Mucosa of descending colon (tissue), 3 donors: ENCODE measurements around the gene SCARB1. TPM values are rescaled to one million over a fixed set of nuclear protein-coding genes. Genes with fewer than 3 reads are reported as not detected.

Experiments
- ATAC-seq: fragments of 200-7000 bp; cut with Tn5 transposase; one replicate; pipeline ENCODE4 v1.9.1; 2020; ENCODE audit warnings: mild to moderate bottlenecking, moderate library complexity
- DNase-seq, 3 donors: peaks; one replicate each; pipeline ENCODE4 v3.0.0-alpha.2; 2020
- H3K36me3 ChIP-seq: fragments of 200-600 bp; one replicate; pipeline ENCODE4 v1.8.0; 2021; ENCODE audit warnings: low read depth, mild to moderate bottlenecking
- H3K4me1 ChIP-seq: fragments of 200-600 bp; one replicate; pipeline ENCODE4 v1.8.0; 2021; ENCODE audit warnings: low read depth, mild to moderate bottlenecking
- H3K4me3 ChIP-seq: fragments of 200-600 bp; one replicate; pipeline ENCODE4 v1.8.0; 2021; ENCODE audit warnings: mild to moderate bottlenecking
- H3K9me3 ChIP-seq: fragments of 200-600 bp; one replicate; pipeline ENCODE4 v1.8.0; 2021; ENCODE audit warnings: mild to moderate bottlenecking
- CTCF ChIP-seq: fragments of 200-600 bp; IDR thresholded peaks from one replicate; pipeline ENCODE4 v1.8.0; 2022; ENCODE audit warnings: antibody characterized with exemption, mild to moderate bottlenecking
- intact Hi-C, 2 donors: fragments of 100-400 bp; cut with DNase I in 1 of 2; cut with micrococcal nuclease in 1 of 2; formaldehyde crosslinking; loops; one replicate each; pipeline versions ENCODE4 v1.11.0 to v1.11.1; 2022; cut with DNase I, micrococcal nuclease
- total RNA-seq, 3 donors: library from RNA; stranded (reverse); fragmentation: NEBNext Ultra II Directional in 2 of 3; extraction: Animal tissue kit (Norgen Biotek cat#: 25700) in 2 of 3; gene quantifications; one replicate each; pipeline versions ENCODE4 v1.2.1 to v1.2.4, GENCODE V29; 2021 to 2023
- donor health status: DM: no; HTN: no; CAD: no; lungs with moderate emphysema.
- donor health status: DM: no; HTN: no; CAD: no.
- donor health status: DM: no; HTN: yes; CAD: no.

SCARB1 gene
- total RNA-seq, 3 donors from 2014 or later: 23.0 to 55.1 (median 31.2) TPM

- intact Hi-C loops: loop anchor here in 1 of 2 donors (10.0 kb wide), 2 partner anchors 199 to 419 kb away; partner anchors contain the start of gene NCOR2
- TF ChIP-seq CTCF: no peak
These were observed 100.1 kb downstream of the SCARB1 start for GRCh38 chr12:124763594-124763979.

GRCh38 chr12:124762791-124763593 lies 100.7 kb downstream of the SCARB1 start:
- ATAC-seq (no peak), DNase-seq (no peak)
- H3K4me3 ChIP-seq: no peak overlapping the region
- TF ChIP-seq CTCF: no peak
- H3K4me1 ChIP-seq: peaks cover 6% of the 10 kb centered on the region
- H3K36me3 ChIP-seq: no peaks in the 10 kb centered on the region
- intact Hi-C loops: loop anchor here in 1 of 2 donors (10.0 kb wide), 2 partner anchors 198 to 418 kb away; partner anchors contain the start of gene NCOR2
- peaks cover 8% of the 10 kb centered on the region for H3K9me3 ChIP-seq

More at GRCh38 chr12:124763594-124763979, 100.1 kb downstream of the SCARB1 start:
- DNase-seq (no peak), ATAC-seq (no peak)
- H3K9me3 ChIP-seq: peaks cover 8% of the 10 kb centered on the region
- no peaks in the 10 kb centered on the region for H3K36me3 ChIP-seq
- H3K4me1 ChIP-seq: peaks cover 6% of the 10 kb centered on the region
- no peak overlapping the region for H3K4me3 ChIP-seq

- no peaks in the 10 kb centered on the region for H3K36me3 ChIP-seq
- H3K9me3 ChIP-seq: peaks cover 8% of the 10 kb centered on the region
- H3K4me1 ChIP-seq: peaks cover 6% of the 10 kb centered on the region
- DNase-seq (no peak), ATAC-seq (no peak)
- intact Hi-C loops: loop anchor here in 1 of 2 donors (10.0 kb wide), 2 partner anchors 198 to 418 kb away; partner anchors contain the start of gene NCOR2
- no peak for TF ChIP-seq CTCF
- no peak overlapping the region for H3K4me3 ChIP-seq
These were observed 101.3 kb downstream of the SCARB1 start for GRCh38 chr12:124762384-124762783.

GRCh38 chr12:124761871-124762270 lies 101.8 kb downstream of the SCARB1 start:
- no peak for TF ChIP-seq CTCF
- Histone ChIP-seq H3K36me3 (no peaks in the 10 kb centered on the region), H3K9me3 (peaks cover 8% of the 10 kb centered on the region), H3K4me1 (peaks cover under 1% of the 10 kb centered on the region), H3K4me3 (no peak overlapping the region)
- intact Hi-C loops: loop anchor here in 1 of 2 donors (10.0 kb wide), 2 partner anchors 197 to 417 kb away; partner anchors contain the start of gene NCOR2
- DNase-seq (no peak), ATAC-seq (no peak)

GRCh38 chr12:124761056-124761455 lies 102.6 kb downstream of the SCARB1 start:
- Histone ChIP-seq H3K4me3 (no peak overlapping the region), H3K36me3 (no peaks in the 10 kb centered on the region), H3K4me1 (no peaks in the 10 kb centered on the region), H3K9me3 (peaks cover 8% of the 10 kb centered on the region)
- intact Hi-C loops: loop anchor here in 1 of 2 donors (10.0 kb wide), 2 partner anchors 196 to 416 kb away; partner anchors contain the start of gene NCOR2
- ATAC-seq: no peak
- no peak for TF ChIP-seq CTCF
- no peak for DNase-seq
